ENCODE data around the gene GLT1D1. TPM values are rescaled to one million over a fixed set of nuclear protein-coding genes. Genes with fewer than 3 reads are reported as not detected.

The GLT1D1 gene
- total RNA-seq, 6 donors from 2014 or later, result 4.1 to 8.3 (median 6.5) TPM

DNA sequence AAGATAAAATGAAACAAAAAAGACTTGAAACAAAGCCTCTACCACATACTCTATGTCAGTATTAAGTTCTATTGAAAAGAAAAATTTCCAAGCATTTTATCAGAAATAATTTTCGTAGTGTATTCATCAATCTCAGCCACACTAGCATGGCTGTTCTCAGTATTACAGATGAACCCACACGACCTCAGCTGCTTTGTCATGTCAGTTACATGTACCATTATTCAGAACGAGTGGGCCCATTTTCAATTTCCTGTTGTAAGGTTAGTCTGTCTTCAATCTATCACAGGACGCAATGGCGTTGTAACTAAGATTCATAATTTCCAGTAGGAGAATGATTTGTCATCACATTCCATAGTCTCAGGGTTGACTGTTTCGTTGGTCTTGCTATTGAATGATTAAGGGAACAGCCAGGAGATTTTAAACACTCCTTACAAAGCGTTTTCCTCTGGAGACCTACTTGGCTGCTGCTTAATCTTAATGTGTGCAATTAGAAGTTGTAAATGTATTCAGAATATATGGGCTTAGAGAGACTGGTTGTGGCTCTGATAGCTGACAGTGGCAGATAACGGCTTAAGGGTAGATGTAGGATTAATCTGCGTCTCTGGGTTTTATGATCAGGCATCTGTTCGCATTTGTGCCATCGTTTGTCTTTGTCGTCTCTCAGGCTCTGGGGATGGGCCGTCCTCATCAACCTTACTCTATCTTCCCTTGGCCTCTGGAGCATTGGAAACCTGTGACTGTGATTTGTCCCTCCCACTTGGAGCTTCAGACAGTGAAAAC lies 65.4 kb downstream of the GLT1D1 start:
- WGBS, 2 donors, result 71 to 79% methylated on average over 13 of the region's 13 CpGs
- H3K36me3 ChIP-seq, result no peaks in the 10 kb centered on the region
- no peak overlapping the region for H3K4me3 ChIP-seq
- H3K9me3 ChIP-seq, result no peaks in the 10 kb centered on the region
- no peak for ATAC-seq (ENCODE audit: low FRiP score in 2 of 2)
- H3K27me3 ChIP-seq, result no peaks in the 10 kb centered on the region
- TF ChIP-seq POLR2AphosphoS5 (IDR thresholded peaks at IDR 0.05), result no peak
- no peak for TF ChIP-seq EP300 (IDR thresholded peaks at IDR 0.05)
- no peak overlapping the region for H3K27ac ChIP-seq
- DNase-seq, result no peak
- H3K4me1 ChIP-seq, result peaks cover 0 to 4% (median 0%) of the 10 kb centered on the region in 4 donors

DNA sequence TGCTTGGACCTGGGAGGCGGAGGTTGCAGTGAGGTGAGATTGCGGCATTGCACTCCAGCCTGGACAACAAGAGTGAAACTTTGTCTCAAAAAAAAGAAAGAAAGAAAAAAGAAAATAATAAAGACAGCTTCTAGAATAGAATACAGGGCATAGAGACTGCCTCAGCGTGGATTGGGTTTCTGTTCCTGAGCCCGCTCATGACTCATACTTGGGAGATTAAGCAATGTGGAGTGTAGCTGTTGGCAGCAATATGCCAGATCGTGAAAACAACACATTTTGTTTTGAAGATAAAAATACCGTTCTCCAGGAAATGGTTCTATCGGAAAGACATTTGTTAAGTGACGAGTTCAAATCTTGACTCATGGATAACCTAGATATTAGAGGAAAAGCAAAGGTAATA lies 67.2 kb downstream of the GLT1D1 start:
- Histone ChIP-seq H3K9me3 (no peaks in the 10 kb centered on the region), H3K4me1 (peaks cover 0 to 4% (median 0%) of the 10 kb centered on the region in 4 donors), H3K36me3 (no peaks in the 10 kb centered on the region), H3K4me3 (no peak overlapping the region), H3K27ac (peak overlapping the region in 1 of 4 donors; percentile 53), H3K27me3 (no peaks in the 10 kb centered on the region)
- DNase-seq (peak in 1 of 2 donors; percentile 61), ATAC-seq (ENCODE audit: low FRiP score in 2 of 2) (peak; percentile 85 to 93)
- 49 to 53% methylated on average over 8 of the region's 8 CpGs for WGBS, 2 donors
- TF ChIP-seq, protein P1, sequence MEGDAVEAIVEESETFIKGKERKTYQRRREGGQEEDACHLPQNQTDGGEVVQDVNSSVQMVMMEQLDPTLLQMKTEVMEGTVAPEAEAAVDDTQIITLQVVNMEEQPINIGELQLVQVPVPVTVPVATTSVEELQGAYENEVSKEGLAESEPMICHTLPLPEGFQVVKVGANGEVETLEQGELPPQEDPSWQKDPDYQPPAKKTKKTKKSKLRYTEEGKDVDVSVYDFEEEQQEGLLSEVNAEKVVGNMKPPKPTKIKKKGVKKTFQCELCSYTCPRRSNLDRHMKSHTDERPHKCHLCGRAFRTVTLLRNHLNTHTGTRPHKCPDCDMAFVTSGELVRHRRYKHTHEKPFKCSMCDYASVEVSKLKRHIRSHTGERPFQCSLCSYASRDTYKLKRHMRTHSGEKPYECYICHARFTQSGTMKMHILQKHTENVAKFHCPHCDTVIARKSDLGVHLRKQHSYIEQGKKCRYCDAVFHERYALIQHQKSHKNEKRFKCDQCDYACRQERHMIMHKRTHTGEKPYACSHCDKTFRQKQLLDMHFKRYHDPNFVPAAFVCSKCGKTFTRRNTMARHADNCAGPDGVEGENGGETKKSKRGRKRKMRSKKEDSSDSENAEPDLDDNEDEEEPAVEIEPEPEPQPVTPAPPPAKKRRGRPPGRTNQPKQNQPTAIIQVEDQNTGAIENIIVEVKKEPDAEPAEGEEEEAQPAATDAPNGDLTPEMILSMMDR (IDR thresholded peaks at IDR 0.05), result no peak
- TF ChIP-seq POLR2AphosphoS5 (IDR thresholded peaks at IDR 0.05), result peak in 1 of 2 donors; percentile 40
- TF ChIP-seq EP300 (IDR thresholded peaks at IDR 0.05), result no peak
- TF ChIP-seq POLR2A (IDR thresholded peaks at IDR 0.05), result no peak

DNA sequence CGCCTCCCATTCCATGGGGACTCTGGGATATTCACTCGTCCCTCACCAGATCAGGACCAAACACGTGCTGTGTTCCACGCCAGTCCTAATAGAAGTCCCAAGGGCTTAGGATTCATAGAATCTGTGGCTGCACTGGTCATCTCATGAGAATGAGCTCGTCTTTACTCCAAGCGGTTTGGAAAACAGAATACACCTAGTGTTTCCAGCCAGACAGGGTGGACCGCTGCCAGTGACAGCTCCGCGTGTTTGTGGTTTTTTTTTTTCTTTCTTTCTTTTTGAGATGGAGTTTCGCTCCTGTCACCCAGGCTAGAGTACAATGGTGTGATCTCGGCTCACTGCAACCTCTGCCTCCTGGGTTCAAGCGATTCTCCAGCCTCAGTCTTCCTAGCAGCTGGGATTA lies 75.1 kb downstream of the GLT1D1 start:
- no peaks in the 10 kb centered on the region for H3K36me3 ChIP-seq
- H3K27me3 ChIP-seq, result no peaks in the 10 kb centered on the region
- no peak for ATAC-seq (ENCODE audit: low FRiP score in 2 of 2)
- H3K27ac ChIP-seq, result no peak overlapping the region
- no peak for TF ChIP-seq POLR2A (IDR thresholded peaks at IDR 0.05)
- TF ChIP-seq POLR2AphosphoS5 (IDR thresholded peaks at IDR 0.05), result no peak
- TF ChIP-seq, protein P1 (IDR thresholded peaks at IDR 0.05), result no peak
- TF ChIP-seq EP300 (IDR thresholded peaks at IDR 0.05), result no peak
- H3K9me3 ChIP-seq, result no peaks in the 10 kb centered on the region
- DNase-seq, result no peak
- no peaks in the 10 kb centered on the region for H3K4me1 ChIP-seq
- 88 to 91% methylated on average over 12 of the region's 12 CpGs for WGBS, 2 donors
- H3K4me3 ChIP-seq, result no peak overlapping the region

DNA sequence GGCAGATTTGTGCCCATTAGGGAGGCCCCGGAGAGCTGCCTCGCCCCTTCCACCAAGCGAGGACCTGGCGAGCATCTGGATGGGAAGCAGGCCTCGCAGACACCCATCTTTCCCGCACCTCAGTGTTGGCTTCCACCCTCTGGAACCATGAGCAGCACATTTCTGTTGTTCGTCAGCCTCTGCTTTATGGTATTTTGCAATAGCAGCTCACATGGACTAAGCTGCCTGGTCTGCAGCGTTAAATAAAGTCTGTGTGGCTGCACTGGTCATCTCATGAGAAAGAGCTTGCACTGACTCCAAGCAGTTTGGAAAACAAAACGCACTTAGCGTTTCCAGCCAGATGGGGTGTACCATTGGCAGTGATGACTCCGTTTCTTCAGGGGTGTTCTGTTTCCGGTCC lies 75.8 kb downstream of the GLT1D1 start:
- Histone ChIP-seq H3K27me3 (no peaks in the 10 kb centered on the region), H3K4me1 (no peaks in the 10 kb centered on the region), H3K27ac (no peak overlapping the region), H3K9me3 (no peaks in the 10 kb centered on the region), H3K4me3 (no peak overlapping the region), H3K36me3 (no peaks in the 10 kb centered on the region)
- 88% methylated on average over 11 to 12 of the region's 12 CpGs for WGBS, 2 donors
- TF ChIP-seq EP300 (IDR thresholded peaks at IDR 0.05) (no peak), POLR2AphosphoS5 (IDR thresholded peaks at IDR 0.05) (no peak), POLR2A (IDR thresholded peaks at IDR 0.05) (no peak)
- TF ChIP-seq, protein P1 (IDR thresholded peaks at IDR 0.05), result no peak
- no peak for DNase-seq
- no peak for ATAC-seq (ENCODE audit: low FRiP score in 2 of 2)

DNA sequence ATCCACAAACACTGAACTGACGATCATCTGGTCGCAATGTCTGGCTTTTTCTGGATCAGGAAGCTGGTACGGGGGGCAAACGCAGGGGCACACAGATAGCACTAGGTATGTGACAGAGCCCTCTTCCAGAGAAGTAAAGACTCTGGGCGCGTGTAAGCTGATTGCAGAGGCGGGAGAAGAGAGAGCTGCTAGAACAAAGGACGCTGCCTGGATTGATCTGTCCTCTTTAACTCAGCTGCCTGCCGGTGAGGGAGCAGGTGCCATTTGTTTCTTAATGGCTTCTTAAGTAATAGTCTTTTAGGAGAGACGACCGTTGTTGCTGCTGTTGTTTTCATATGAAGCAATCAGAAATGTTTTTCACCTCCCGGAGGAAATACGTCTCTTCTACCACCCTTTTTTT lies 77.3 kb downstream of the GLT1D1 start:
- Histone ChIP-seq H3K4me1 (no peaks in the 10 kb centered on the region), H3K27me3 (no peaks in the 10 kb centered on the region), H3K27ac (no peak overlapping the region), H3K36me3 (no peaks in the 10 kb centered on the region), H3K9me3 (no peaks in the 10 kb centered on the region), H3K4me3 (no peak overlapping the region)
- WGBS, 2 donors, result 67 to 74% methylated on average over 13 of the region's 13 CpGs
- TF ChIP-seq EP300 (IDR thresholded peaks at IDR 0.05), result no peak
- no peak for TF ChIP-seq POLR2A (IDR thresholded peaks at IDR 0.05)
- TF ChIP-seq, protein P1 (IDR thresholded peaks at IDR 0.05), result no peak
- DNase-seq (no peak), ATAC-seq (ENCODE audit: low FRiP score in 2 of 2) (no peak)

Data from upper lobe of left lung (tissue), 6 donors.